Upper lobe of left lung (tissue), 6 donors: ENCODE results near the gene GDNF. TPM values are rescaled to one million over a fixed set of nuclear protein-coding genes. Genes with fewer than 3 reads are reported as not detected.

Experiments used
- ATAC-seq, 2 donors: fragments of 200-7000 bp; cut with Tn5 transposase; one replicate each; pipeline ENCODE4 v1.9.1; 2022; ENCODE audit warnings: mild to moderate bottlenecking in 2 of 2, moderate library complexity in 2 of 2; ENCODE audit not compliant: low FRiP score in 2 of 2
- DNase-seq, 2 donors: peaks; one replicate each; pipeline ENCODE4 v3.0.0-alpha.2; 2019 to 2020
- H3K27ac ChIP-seq, 4 donors: fragments of 200-600 bp; sonication (generic); one replicate each; pipeline ENCODE4 v1.5.1; 2016 to 2019
- H3K27me3 ChIP-seq, 4 donors: fragments of 200-600 bp; sonication (generic); one replicate each; pipeline ENCODE4 v1.5.1; 2017 to 2019
- H3K36me3 ChIP-seq, 4 donors: fragments of 200-600 bp; sonication (generic); one replicate each; pipeline ENCODE4 v1.5.1; 2016 to 2019
- H3K4me1 ChIP-seq, 4 donors: fragments of 200-600 bp; sonication (generic); one replicate each; pipeline ENCODE4 v1.5.1; 2018 to 2019
- H3K4me3 ChIP-seq, 4 donors: fragments of 200-600 bp; sonication (generic); one replicate each; pipeline ENCODE4 v1.5.1; 2017 to 2019; ENCODE audit warnings: mild to moderate bottlenecking in 2 of 4, moderate library complexity in 1 of 4
- H3K9me3 ChIP-seq, 4 donors: fragments of 200-600 bp; sonication (generic); one replicate each; pipeline ENCODE4 v1.5.1; 2018 to 2019
- EP300 ChIP-seq, 4 donors: sonication (generic); formaldehyde crosslinking; IDR thresholded peaks; one replicate each; pipeline ENCODE4 v1.5.1; 2017; ENCODE audit warnings: antibody characterized with exemption in 4 of 4, control low read depth in 2 of 4
- POLR2A ChIP-seq, 4 donors: fragments of 450-650 bp; IDR thresholded peaks; one replicate each; pipeline ENCODE4 v1.5.1; 2016 to 2017; ENCODE audit warnings: antibody characterized with exemption in 4 of 4, mild to moderate bottlenecking in 2 of 4
- POLR2AphosphoS5 ChIP-seq, 2 donors: sonication (generic); formaldehyde crosslinking; IDR thresholded peaks; one replicate each; pipeline ENCODE4 v1.5.1; 2017; ENCODE audit warnings: antibody characterized with exemption in 2 of 2
- WGBS, 2 donors: methylation state at CpG; one replicate each; pipeline ENCODE4 v1.1.5; 2017 to 2018; 5-methylcytosine and 5-hydroxymethylcytosine counted together
- total RNA-seq, 6 donors: library from RNA; depleted of rRNA in 4 of 6; stranded (reverse); fragments of >200 nt in 4 of 6; gene quantifications; one replicate each; pipeline versions ENCODE4 v1.1.0 to v1.2.1, GENCODE V29; 2016 to 2021
- TF ChIP-seq, protein P1 (sequence below), 6 experiments: fragments of 450-650 bp in 4 of 6; fragments of 200-600 bp in 2 of 6; sonication (generic) in 2 of 6; IDR thresholded peaks; one replicate each; pipeline ENCODE4 v1.5.1; 2016 to 2019; ENCODE audit warnings: antibody characterized with exemption in 6 of 6
- donor health status: DM: no; HTN: no; CAD: no; lungs with moderate emphysema.
- donor health status: DM: no; HTN: yes; CAD: no; lungs with severe emphysema.

Gene GDNF
- total RNA-seq, 6 donors from 2014 or later, result 0.15 to 0.20 TPM; not detected in 4

DNA sequence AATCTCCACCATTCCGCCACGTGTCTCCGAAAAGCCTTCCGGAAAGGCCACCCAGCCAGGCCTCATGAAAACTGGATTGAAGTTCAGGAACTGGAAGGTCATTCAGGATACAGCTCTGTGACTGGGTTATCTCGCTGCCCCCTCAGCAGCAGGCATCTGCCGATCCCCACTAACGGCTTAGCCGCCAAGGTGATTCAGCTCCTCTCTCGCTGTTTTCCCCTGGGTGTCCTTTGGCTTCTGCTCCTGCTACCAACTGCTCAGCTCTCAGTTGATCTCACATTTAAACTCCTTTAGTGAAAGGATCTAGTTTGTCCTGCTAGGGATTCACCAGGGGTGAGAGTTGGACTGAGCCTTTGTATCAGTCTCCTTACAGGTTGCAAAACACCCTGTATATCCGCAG lies 2.2 kb upstream of the GDNF start:
- peaks cover 0 to 41% (median 21%) of the 10 kb centered on the region in 4 donors for H3K27me3 ChIP-seq
- H3K27ac ChIP-seq, result no peak overlapping the region
- TF ChIP-seq POLR2AphosphoS5 (IDR thresholded peaks at IDR 0.05) (no peak), POLR2A (IDR thresholded peaks at IDR 0.05) (no peak), EP300 (IDR thresholded peaks at IDR 0.05) (no peak)
- TF ChIP-seq, protein P1, sequence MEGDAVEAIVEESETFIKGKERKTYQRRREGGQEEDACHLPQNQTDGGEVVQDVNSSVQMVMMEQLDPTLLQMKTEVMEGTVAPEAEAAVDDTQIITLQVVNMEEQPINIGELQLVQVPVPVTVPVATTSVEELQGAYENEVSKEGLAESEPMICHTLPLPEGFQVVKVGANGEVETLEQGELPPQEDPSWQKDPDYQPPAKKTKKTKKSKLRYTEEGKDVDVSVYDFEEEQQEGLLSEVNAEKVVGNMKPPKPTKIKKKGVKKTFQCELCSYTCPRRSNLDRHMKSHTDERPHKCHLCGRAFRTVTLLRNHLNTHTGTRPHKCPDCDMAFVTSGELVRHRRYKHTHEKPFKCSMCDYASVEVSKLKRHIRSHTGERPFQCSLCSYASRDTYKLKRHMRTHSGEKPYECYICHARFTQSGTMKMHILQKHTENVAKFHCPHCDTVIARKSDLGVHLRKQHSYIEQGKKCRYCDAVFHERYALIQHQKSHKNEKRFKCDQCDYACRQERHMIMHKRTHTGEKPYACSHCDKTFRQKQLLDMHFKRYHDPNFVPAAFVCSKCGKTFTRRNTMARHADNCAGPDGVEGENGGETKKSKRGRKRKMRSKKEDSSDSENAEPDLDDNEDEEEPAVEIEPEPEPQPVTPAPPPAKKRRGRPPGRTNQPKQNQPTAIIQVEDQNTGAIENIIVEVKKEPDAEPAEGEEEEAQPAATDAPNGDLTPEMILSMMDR (IDR thresholded peaks at IDR 0.05), result no peak
- H3K36me3 ChIP-seq, result no peaks in the 10 kb centered on the region
- ATAC-seq (no peak), DNase-seq (no peak)
- H3K9me3 ChIP-seq, result no peaks in the 10 kb centered on the region
- 74 to 75% methylated on average over 10 of the region's 10 CpGs for WGBS, 2 donors
- no peak overlapping the region for H3K4me3 ChIP-seq
- H3K4me1 ChIP-seq, result peaks cover 29 to 35% (median 35%) of the 10 kb centered on the region in 4 donors

DNA sequence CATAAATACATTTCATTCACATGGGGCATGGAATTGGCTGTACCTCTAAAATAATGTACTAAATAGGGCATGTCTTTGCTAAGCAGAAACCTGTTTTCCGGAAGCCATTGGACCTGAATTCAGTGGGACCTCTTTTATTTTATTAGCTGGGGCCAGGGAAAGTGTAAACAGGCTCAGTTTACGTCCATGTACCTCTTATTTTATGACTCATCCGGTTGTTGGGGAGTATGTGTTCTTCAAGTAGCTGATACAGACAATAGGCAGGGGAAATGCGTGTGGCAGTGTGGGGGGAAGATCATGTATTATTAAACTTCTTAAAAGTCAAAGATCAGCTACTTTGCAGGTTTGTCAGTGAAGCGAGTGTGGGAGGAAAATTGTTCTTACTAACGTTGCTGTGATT lies 1.4 kb upstream of the GDNF start:
- Histone ChIP-seq H3K9me3 (no peaks in the 10 kb centered on the region), H3K4me1 (peaks cover 37 to 44% (median 43%) of the 10 kb centered on the region in 4 donors), H3K4me3 (no peak overlapping the region), H3K27ac (no peak overlapping the region), H3K27me3 (peaks cover 0 to 49% (median 25%) of the 10 kb centered on the region in 4 donors), H3K36me3 (no peaks in the 10 kb centered on the region)
- WGBS, 2 donors, result 41 to 51% methylated on average over 6 of the region's 6 CpGs
- ATAC-seq (no peak), DNase-seq (no peak)
- TF ChIP-seq POLR2AphosphoS5 (IDR thresholded peaks at IDR 0.05) (no peak), EP300 (IDR thresholded peaks at IDR 0.05) (no peak), POLR2A (IDR thresholded peaks at IDR 0.05) (no peak)
- TF ChIP-seq, protein P1 (IDR thresholded peaks at IDR 0.05), result no peak

DNA sequence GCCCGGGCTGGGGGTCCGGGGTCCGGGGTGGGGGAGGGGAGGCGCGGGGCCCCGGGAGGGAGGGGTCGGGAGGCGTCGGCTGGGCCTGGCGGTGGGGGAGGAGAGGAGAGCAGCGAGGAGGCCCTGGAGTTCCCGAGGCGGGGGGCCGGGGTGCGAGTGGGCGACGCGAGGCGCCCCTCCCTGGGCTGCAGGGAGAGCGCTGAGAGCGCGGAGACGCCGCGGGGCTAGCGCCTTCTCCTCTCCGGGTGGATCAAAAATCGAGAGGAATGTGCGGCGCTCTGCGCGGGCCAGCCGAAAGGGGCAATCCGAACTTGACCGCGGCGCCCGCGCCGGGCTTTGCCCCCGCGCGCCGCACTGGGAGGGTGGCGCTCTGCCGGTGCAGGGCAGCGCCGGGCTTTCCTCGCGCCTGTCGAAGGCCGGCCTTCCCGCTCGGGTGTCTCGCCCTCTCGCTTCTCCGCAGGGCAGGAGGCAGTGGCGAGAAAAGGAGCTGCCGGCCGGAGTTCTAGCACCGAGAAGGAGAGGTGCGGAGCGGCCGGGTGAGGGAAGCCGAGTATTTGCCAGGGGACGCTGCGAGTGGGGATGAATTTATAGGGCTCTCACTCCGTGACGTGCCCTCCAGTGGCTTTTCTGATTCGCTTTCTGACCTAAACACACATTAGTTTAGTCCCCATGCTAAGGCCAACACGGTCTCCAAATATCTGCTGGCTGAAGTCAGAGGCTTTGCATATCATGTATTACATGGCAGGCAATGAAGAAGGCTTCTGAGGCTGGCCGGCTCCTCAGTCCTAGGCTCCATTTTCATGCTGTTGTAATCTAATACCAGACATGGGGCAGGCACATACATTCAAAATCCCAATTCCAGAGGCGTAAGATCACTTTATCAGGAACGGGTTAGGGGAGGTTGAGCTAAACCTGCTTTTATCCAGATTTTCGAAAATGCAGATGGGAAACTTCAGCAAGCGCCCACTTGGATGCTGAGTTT lies 503 bp upstream of the GDNF start:
- Histone ChIP-seq H3K36me3 (no peaks in the 10 kb centered on the region), H3K27ac (no peak overlapping the region), H3K4me3 (peak overlapping the region in 3 of 4 donors; percentile 22 to 40 (median 38)), H3K9me3 (no peaks in the 10 kb centered on the region), H3K4me1 (peaks cover 38 to 52% (median 44%) of the 10 kb centered on the region in 4 donors), H3K27me3 (peaks cover 0 to 56% (median 30%) of the 10 kb centered on the region in 4 donors)
- peak in 1 of 2 donors; percentile 86 for DNase-seq
- peak in 1 of 2 donors; percentile 34 for ATAC-seq
- TF ChIP-seq POLR2A (IDR thresholded peaks at IDR 0.05), result no peak
- TF ChIP-seq, protein P1 (IDR thresholded peaks at IDR 0.05), result peak in 1 of 6 experiments; percentile 5
- no peak for TF ChIP-seq EP300 (IDR thresholded peaks at IDR 0.05)
- TF ChIP-seq POLR2AphosphoS5 (IDR thresholded peaks at IDR 0.05), result no peak
- 6 to 8% methylated on average over 25 to 58 of the region's 76 CpGs for WGBS, 2 donors

DNA sequence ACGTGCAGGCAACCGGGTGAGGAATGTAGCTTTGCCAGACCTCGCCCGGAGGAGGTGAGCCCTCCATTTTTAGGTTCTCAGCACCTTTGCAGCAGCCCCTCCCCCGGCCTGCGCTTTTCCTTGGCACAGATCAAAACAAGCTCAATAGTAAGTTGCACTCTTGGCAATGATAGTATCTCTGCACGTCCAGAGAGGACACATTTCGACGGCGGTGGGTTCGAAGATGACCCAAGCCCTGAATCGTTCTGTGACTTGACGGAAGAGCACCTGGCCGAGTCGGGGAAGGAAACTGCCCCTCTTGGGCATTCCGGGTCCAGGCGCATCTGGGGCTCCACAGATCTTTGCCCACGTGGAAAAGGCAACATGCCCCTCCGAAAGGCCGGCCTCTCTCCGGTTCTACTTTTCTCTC lies 904 bp downstream of the GDNF start:
- 8 to 10% methylated on average over 19 to 21 of the region's 21 CpGs for WGBS, 2 donors
- H3K36me3 ChIP-seq, result no peaks in the 10 kb centered on the region
- DNase-seq, result no peak
- peak overlapping the region in 1 of 4 donors; percentile 40 for H3K4me3 ChIP-seq
- H3K27me3 ChIP-seq, result peaks cover 0 to 68% (median 35%) of the 10 kb centered on the region in 4 donors
- peaks cover 38 to 61% (median 47%) of the 10 kb centered on the region in 4 donors for H3K4me1 ChIP-seq
- no peak overlapping the region for H3K27ac ChIP-seq
- ATAC-seq, result no peak
- TF ChIP-seq, protein P1 (IDR thresholded peaks at IDR 0.05), result no peak
- H3K9me3 ChIP-seq, result no peaks in the 10 kb centered on the region
